GM20000 (cell line): ENCODE data around the gene SENP3.
A peak's percentile ranks its signal among the peaks of the same experiment; 100 is the strongest.

Source experiments
- DNase-seq: peaks from one replicate; pipeline ENCODE4 v3.0.0; 2012; ENCODE audit warnings: low spot score
- CTCF ChIP-seq: IDR thresholded peaks from 2 replicates; pipeline ENCODE4 v1.5.1; 2012; ENCODE audit warnings: mild to moderate bottlenecking, control low read depth; ENCODE audit errors: extremely low read depth, missing control alignments

The SENP3 gene

GRCh38 chr17:7587420-7588151 is 25.9 kb downstream of the SENP3 start:
- no peak for TF ChIP-seq CTCF
- DNase-seq, result no peak

DNA sequence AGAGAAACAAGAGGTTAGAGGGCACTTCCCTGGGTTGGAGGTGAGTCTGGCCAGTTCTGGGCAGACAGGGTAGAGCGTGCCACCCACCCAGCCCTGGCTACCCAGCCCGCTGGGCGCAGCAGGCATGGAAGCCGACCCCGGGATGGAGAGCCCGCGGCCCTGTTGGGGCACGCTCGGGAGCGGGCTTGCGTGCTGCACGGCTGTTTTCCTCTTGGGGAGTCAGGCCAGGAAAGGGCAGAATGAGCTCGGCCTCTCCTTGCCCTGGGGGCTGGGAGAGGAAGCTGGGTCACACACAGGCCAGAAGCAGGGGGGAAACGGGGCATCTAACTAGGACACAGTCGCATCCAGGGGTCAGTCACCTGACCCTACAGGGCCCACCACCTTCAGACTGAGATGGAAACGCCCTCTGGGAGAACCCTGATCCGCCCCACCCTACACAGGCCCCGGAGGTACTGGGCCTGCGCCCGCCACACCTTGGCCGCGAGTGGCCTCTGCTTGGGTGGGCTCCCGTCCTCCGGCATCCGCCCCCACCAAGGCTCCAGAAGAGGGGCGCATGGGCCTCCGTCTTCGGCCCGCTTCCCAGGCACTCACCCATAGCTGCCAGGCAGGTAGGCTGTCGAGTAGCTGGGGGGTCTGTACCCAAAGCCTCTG is 27.0 kb downstream of the SENP3 start:
- TF ChIP-seq CTCF, result no peak
- DNase-seq, result peak; percentile 41

DNA sequence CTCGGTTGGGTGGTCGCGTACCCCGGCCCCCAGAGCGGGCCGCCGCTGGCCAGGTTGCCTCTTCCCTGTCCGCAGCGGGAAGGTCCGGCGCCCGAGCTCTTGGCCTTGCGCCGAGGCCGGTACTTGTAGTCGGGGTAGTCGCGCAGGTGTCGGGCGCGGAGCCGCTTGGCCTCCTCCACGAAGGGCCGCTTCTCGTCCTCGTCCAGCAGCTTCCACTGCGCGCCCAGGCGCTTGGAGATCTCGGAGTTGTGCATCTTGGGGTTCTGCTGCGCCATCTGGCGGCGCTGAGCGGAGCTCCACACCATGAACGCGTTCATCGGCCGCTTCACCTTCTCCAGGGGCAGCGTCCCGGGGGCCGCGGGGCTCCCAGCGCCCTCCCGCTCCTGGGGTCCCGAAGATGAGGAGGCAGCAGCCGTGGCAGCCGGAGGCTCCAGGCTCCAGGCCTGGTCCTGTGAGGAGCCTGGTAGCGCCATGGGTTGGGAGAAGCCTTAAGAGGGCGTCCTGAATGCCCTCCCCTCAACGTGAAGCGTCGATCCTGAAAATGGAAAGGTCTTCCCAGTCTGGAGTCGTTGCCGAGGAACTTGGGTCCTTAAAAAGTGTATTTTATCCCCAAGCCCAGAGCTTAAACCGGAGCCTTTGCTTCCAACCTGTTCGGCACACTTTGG is 27.6 kb downstream of the SENP3 start:
- TF ChIP-seq CTCF, result peak; percentile 83
- peak; percentile 90 for DNase-seq

- DNase-seq, result no peak
- TF ChIP-seq CTCF, result no peak
Observed at GRCh38 chr17:7589891-7590691, 28.4 kb downstream of the SENP3 start, which contains the start of gene SOX15. Gene SOX15 (minus strand): TSS chr17:7590094. CDS start chr17:7589676, 418 bp downstream.

GRCh38 chr17:7590743-7591142 is 29.0 kb downstream of the SENP3 start:
- no peak for TF ChIP-seq CTCF
- DNase-seq, result no peak

DNA sequence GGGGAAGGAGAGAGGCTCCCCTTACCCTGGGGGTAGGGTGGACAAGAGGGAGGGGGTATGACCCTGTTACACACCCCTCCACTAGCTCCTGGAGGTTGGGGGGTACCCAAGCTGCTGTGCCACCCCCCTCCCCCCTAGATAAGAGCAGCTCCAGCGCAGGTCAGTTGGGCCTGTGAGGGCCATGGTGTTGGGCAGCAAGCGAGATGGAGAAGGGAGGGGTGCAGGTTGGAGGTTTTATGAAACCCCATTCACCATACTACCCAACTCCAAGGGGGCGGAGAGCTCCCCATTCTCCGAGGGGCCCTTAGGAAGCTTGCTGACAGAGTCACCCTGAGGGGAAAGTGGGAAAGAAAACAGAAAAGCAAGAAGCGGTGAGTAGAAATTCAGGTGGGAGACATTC is 29.9 kb downstream of the SENP3 start:
- no peak for DNase-seq
- TF ChIP-seq CTCF, result no peak
